GM12872 (cell line): ENCODE data around the gene TRMT112.

ENCODE experiments used
- CTCF ChIP-seq: IDR thresholded peaks from 3 replicates; pipeline ENCODE4 v1.5.1; 2011; ENCODE audit warnings: low read depth, mild to moderate bottlenecking, low read length, moderate library complexity; ENCODE audit not compliant: insufficient read depth

The TRMT112 gene

GRCh38 chr11:64337538-64338249, 20.3 kb upstream of the TRMT112 start:
- TF ChIP-seq CTCF: no peak

GRCh38 chr11:64334764-64335735, 17.7 kb upstream of the TRMT112 start:
- no peak; the same call in 2 of the 3 replicates for TF ChIP-seq CTCF

- TF ChIP-seq CTCF: no peak
Measured at GRCh38 chr11:64333556-64333955, 16.2 kb upstream of the TRMT112 start.

- TF ChIP-seq CTCF: peak; percentile 83
Measured at GRCh38 chr11:64331569-64332371, 14.4 kb upstream of the TRMT112 start.

GRCh38 chr11:64330888-64331287, 13.5 kb upstream of the TRMT112 start:
- no peak for TF ChIP-seq CTCF

GRCh38 chr11:64327993-64328392, 10.6 kb upstream of the TRMT112 start:
- no peak for TF ChIP-seq CTCF

GRCh38 chr11:64327375-64327774, 10.0 kb upstream of the TRMT112 start:
- TF ChIP-seq CTCF: no peak
